ENCODE results near the gene RNF181. TPM values are rescaled to one million over a fixed set of nuclear protein-coding genes. Genes with fewer than 3 reads are reported as not detected.

The RNF181 gene
- total and polyA plus RNA-seq, 2 of the 13 experiments (the other 11 are each of a cell fraction or from before 2014, with no cell fraction given), result 224 to 578 TPM

- TF ChIP-seq PBX3 (CRISPR knock-in tag; IDR thresholded peaks at IDR 0.05; ENCODE audit: borderline replicate concordance), result no peak
- peak; percentile 97 for TF ChIP-seq ZNF709 (CRISPR knock-in tag; IDR thresholded peaks at IDR 0.05)
- TF ChIP-seq IKZF5 (CRISPR knock-in tag; IDR thresholded peaks at IDR 0.05), result peak; percentile 79; the same call in 1 of the 2 replicates
- TF ChIP-seq ZNF678 (CRISPR knock-in tag; IDR thresholded peaks at IDR 0.05), result peak; percentile 22; the same call in 1 of the 2 replicates
- TF ChIP-seq TRIM24 (CRISPR knock-in tag; IDR thresholded peaks at IDR 0.05), result no peak
- peak; percentile 70 for TF ChIP-seq RAD21 (CRISPR knock-in tag; IDR thresholded peaks at IDR 0.05)
- TF ChIP-seq SIN3B (IDR thresholded peaks at IDR 0.05; ENCODE audit: low read length), result peak; percentile 77; the same call in 1 of the 2 replicates
- no peak for TF ChIP-seq NFIB (CRISPR knock-in tag; IDR thresholded peaks at IDR 0.05; ENCODE audit: borderline replicate concordance)
- TF ChIP-seq MTF1 (CRISPR knock-in tag; IDR thresholded peaks at IDR 0.05), result no peak
- no peak for TF ChIP-seq RFXANK (CRISPR knock-in tag; IDR thresholded peaks at IDR 0.05)
- no peak; the same call in 1 of the 2 replicates for TF ChIP-seq ZSCAN5A (CRISPR knock-in tag; IDR thresholded peaks at IDR 0.05; ENCODE audit: borderline replicate concordance)
- TF ChIP-seq CHD2 (IDR thresholded peaks at IDR 0.05; ENCODE audit: low read depth, low read length), result peak; percentile 48; the same call in 1 of the 2 replicates
- peak; percentile 72; the same call in 1 of the 2 replicates for TF ChIP-seq ZSCAN29 (CRISPR knock-in tag; conservative IDR thresholded peaks at IDR 0.05)
- TF ChIP-seq THYN1 (CRISPR knock-in tag; IDR thresholded peaks at IDR 0.05; ENCODE audit: borderline replicate concordance, low read depth), result no peak
- TF ChIP-seq CREB1 (IDR thresholded peaks at IDR 0.05), result peak; percentile 84
- TF ChIP-seq CREB1 (CRISPR knock-in tag; IDR thresholded peaks at IDR 0.05), result peak; percentile 96
- no peak for TF ChIP-seq DBP (CRISPR knock-in tag; IDR thresholded peaks at IDR 0.05; ENCODE audit: not compliant biosample characterization)
- TF ChIP-seq MAF1 (CRISPR knock-in tag; IDR thresholded peaks at IDR 0.05; ENCODE audit: borderline replicate concordance), result peak; percentile 88; the same call in 1 of the 2 replicates
- TF ChIP-seq ZNF329 (CRISPR knock-in tag; IDR thresholded peaks at IDR 0.05; ENCODE audit: low read depth), result peak; percentile 85
- TF ChIP-seq, protein P1, sequence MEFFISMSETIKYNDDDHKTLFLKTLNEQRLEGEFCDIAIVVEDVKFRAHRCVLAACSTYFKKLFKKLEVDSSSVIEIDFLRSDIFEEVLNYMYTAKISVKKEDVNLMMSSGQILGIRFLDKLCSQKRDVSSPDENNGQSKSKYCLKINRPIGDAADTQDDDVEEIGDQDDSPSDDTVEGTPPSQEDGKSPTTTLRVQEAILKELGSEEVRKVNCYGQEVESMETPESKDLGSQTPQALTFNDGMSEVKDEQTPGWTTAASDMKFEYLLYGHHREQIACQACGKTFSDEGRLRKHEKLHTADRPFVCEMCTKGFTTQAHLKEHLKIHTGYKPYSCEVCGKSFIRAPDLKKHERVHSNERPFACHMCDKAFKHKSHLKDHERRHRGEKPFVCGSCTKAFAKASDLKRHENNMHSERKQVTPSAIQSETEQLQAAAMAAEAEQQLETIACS (CRISPR knock-in tag; IDR thresholded peaks at IDR 0.05), result no peak; the same call in 1 of the 2 replicates
- TF ChIP-seq ZNF3 (CRISPR knock-in tag; IDR thresholded peaks at IDR 0.05), result no peak; the same call in 1 of the 2 replicates
- peak; percentile 84; the same call in 1 of the 2 replicates for TF ChIP-seq DR1 (CRISPR knock-in tag; IDR thresholded peaks at IDR 0.05)
- TF ChIP-seq STAG1 (CRISPR knock-in tag; IDR thresholded peaks at IDR 0.05), result peak; percentile 24; the same call in 1 of the 2 replicates
- TF ChIP-seq KDM5A (IDR thresholded peaks at IDR 0.05; ENCODE audit: borderline replicate concordance, low read length), result peak; percentile 88; the same call in 1 of the 2 replicates
Measured at GRCh38 chr2:85561280-85562212, 34.0 kb upstream of the RNF181 start, which contains the start of gene GGCX (continued).
